ENCODE data around the gene UBE2O. TPM values are rescaled to one million over a fixed set of nuclear protein-coding genes. Genes with fewer than 3 reads are reported as not detected.

UBE2O gene
- total RNA-seq, 1 experiment from 2014 or later: 57.4 TPM

DNA sequence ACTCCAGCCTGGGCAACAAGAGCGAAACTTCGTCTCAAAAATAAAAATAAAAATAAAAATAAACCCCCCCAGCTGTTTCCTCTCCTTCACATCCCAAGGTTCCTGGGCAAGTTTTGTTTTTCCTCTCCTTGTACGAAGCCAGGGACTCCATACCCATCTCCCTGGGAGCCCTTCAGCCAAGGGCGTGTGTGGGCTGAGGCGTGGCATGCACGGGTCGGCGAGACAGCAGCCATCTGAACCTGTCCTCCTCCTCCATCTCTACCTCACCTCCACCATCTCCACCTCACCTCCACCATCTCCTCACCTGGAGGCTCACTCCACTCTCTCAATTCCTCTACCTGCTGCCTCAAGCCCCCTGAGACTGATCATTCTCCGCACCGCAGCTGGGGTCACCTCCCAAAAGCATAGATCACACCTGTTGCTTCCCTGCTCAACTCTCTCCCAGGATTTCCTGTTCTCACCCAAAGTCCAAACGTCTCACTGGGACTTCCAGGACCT is 31.3 kb upstream of the UBE2O start:
- Histone ChIP-seq H3K9me3 (ENCODE audit: low read depth, low read length, poor library complexity, severe bottlenecking) (no peaks in the 10 kb centered on the region), H3K27me3 (replicated peaks; ENCODE audit: insufficient read depth, low read depth, low read length, poor library complexity) (no peaks in the 10 kb centered on the region), H3K36me3 (ENCODE audit: insufficient read depth, low read length, poor library complexity, severe bottlenecking) (no peaks in the 10 kb centered on the region), H3K27ac (ENCODE audit: low read depth, low read length, poor library complexity, severe bottlenecking) (no peak overlapping the region), H3K4me3 (ENCODE audit: low read depth, low read length, poor library complexity, severe bottlenecking) (no peak overlapping the region), H3K4me1 (ENCODE audit: insufficient read depth, low read length, poor library complexity, severe bottlenecking) (no peaks in the 10 kb centered on the region)
- POLR2A ChIA-PET (ENCODE audit: low non-redundant PET): no interaction called here
- intact Hi-C loops (cut with micrococcal nuclease; ENCODE audit: unreplicated experiment): no loop called here
- DNase-seq (ENCODE audit: low spot score): no peak
- TF ChIP-seq, protein P1, sequence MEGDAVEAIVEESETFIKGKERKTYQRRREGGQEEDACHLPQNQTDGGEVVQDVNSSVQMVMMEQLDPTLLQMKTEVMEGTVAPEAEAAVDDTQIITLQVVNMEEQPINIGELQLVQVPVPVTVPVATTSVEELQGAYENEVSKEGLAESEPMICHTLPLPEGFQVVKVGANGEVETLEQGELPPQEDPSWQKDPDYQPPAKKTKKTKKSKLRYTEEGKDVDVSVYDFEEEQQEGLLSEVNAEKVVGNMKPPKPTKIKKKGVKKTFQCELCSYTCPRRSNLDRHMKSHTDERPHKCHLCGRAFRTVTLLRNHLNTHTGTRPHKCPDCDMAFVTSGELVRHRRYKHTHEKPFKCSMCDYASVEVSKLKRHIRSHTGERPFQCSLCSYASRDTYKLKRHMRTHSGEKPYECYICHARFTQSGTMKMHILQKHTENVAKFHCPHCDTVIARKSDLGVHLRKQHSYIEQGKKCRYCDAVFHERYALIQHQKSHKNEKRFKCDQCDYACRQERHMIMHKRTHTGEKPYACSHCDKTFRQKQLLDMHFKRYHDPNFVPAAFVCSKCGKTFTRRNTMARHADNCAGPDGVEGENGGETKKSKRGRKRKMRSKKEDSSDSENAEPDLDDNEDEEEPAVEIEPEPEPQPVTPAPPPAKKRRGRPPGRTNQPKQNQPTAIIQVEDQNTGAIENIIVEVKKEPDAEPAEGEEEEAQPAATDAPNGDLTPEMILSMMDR (conservative IDR thresholded peaks at IDR 0.05; ENCODE audit: low read depth, low read length): no peak
- TF ChIP-seq EZH2 (IDR thresholded peaks at IDR 0.05; ENCODE audit: borderline replicate concordance, low read depth, low read length, poor library complexity, severe bottlenecking): no peak
- CTCF ChIA-PET: no interaction called here
- BruUV-seq (replicated peaks): no TSS peak

DNA sequence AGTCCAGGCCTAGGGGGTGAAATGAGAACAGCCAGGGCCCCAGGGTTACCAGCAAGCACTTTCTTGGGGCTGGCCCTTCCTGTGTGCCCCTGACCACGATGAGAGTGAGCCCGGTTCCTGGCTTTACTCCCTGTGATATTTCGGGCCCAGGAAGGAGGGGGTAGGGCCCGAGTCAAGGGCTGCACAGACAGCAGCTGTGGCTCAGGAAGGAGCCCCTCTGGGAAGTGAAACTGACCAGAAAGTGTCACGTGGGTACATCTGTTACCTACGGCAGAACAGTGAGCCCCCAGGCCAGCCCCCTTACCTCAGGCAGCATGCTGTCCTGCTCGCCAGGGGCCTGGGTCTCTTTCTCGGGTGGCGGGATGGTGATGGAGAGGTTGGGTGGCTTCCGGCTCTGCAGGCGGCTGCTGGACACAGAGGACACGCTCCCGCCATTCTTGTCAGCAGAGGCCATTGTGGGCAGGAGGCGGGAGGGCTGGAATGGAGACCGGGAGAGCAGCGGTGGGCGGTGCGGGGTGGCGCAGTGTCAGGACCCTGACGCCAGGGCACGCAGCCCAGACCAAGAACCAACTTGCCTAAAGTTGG is 28.2 kb upstream of the UBE2O start:
- intact Hi-C loops (cut with micrococcal nuclease; ENCODE audit: unreplicated experiment): no loop called here
- BruUV-seq (replicated peaks): no TSS peak

DNA sequence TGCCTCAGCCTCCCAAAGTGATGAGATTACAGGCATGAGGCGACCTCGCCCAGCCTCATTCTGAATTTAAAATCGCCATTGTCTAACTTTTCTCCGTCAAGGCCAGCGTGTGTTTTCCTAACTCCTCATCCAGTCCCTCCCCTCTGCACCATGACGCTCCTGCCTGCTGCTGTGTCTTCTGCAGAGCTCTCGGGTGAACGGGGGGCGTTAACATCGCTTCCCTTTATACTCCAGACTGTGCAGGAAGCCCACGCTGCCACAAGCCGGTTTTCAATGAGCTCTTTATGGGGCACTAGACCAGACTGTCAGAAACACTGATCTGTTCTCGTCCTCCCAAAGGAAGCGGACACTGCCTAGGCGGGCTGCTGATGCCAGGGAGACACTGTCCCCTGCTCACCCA is 27.7 kb upstream of the UBE2O start:
- CTCF ChIA-PET: no interaction called here
- no peaks in the 10 kb centered on the region for H3K36me3 ChIP-seq (ENCODE audit: insufficient read depth, low read length, poor library complexity, severe bottlenecking)
- H3K4me3 ChIP-seq (ENCODE audit: low read depth, low read length, poor library complexity, severe bottlenecking): no peak overlapping the region
- intact Hi-C loops (cut with micrococcal nuclease; ENCODE audit: unreplicated experiment): no loop called here
- no peaks in the 10 kb centered on the region for H3K9me3 ChIP-seq (ENCODE audit: low read depth, low read length, poor library complexity, severe bottlenecking)
- BruUV-seq (replicated peaks): no TSS peak
- no peak for DNase-seq (ENCODE audit: low spot score)
- POLR2A ChIA-PET (ENCODE audit: low non-redundant PET): interaction anchor here (1.0 kb wide), 1 partner anchor 19 kb away, joined by 3 read pairs; no protein-coding TSS in a partner anchor
- TF ChIP-seq, protein P1 (conservative IDR thresholded peaks at IDR 0.05; ENCODE audit: low read depth, low read length): no peak
- no peak for TF ChIP-seq EZH2 (IDR thresholded peaks at IDR 0.05; ENCODE audit: borderline replicate concordance, low read depth, low read length, poor library complexity, severe bottlenecking)
- no peak overlapping the region for H3K27ac ChIP-seq (ENCODE audit: low read depth, low read length, poor library complexity, severe bottlenecking)
- no peaks in the 10 kb centered on the region for H3K27me3 ChIP-seq (replicated peaks; ENCODE audit: insufficient read depth, low read depth, low read length, poor library complexity)
- no peaks in the 10 kb centered on the region for H3K4me1 ChIP-seq (ENCODE audit: insufficient read depth, low read length, poor library complexity, severe bottlenecking)

More for the DNA sequence above, 28.2 kb upstream of the UBE2O start:
- H3K36me3 ChIP-seq (ENCODE audit: insufficient read depth, low read length, poor library complexity, severe bottlenecking): no peaks in the 10 kb centered on the region
- CTCF ChIA-PET: no interaction called here
- no peaks in the 10 kb centered on the region for H3K27me3 ChIP-seq (replicated peaks; ENCODE audit: insufficient read depth, low read depth, low read length, poor library complexity)
- H3K4me1 ChIP-seq (ENCODE audit: insufficient read depth, low read length, poor library complexity, severe bottlenecking): no peaks in the 10 kb centered on the region
- no peak for DNase-seq (ENCODE audit: low spot score)
- POLR2A ChIA-PET (ENCODE audit: low non-redundant PET): interaction anchor here (1.0 kb wide), 1 partner anchor 18 kb away, joined by 3 read pairs; no protein-coding TSS in a partner anchor
- no peak overlapping the region for H3K27ac ChIP-seq (ENCODE audit: low read depth, low read length, poor library complexity, severe bottlenecking)
- H3K4me3 ChIP-seq (ENCODE audit: low read depth, low read length, poor library complexity, severe bottlenecking): no peak overlapping the region
- H3K9me3 ChIP-seq (ENCODE audit: low read depth, low read length, poor library complexity, severe bottlenecking): no peaks in the 10 kb centered on the region
- no peak for TF ChIP-seq EZH2 (IDR thresholded peaks at IDR 0.05; ENCODE audit: borderline replicate concordance, low read depth, low read length, poor library complexity, severe bottlenecking)
- TF ChIP-seq, protein P1 (conservative IDR thresholded peaks at IDR 0.05; ENCODE audit: low read depth, low read length): no peak
